Heart left ventricle (tissue), 16 donors: ENCODE measurements around the gene ABCA12. TPM values are rescaled to one million over a fixed set of nuclear protein-coding genes. Genes with fewer than 3 reads are reported as not detected.

Experiments
- ATAC-seq, 4 donors: fragments of 200-7000 bp; cut with Tn5 transposase; one replicate each; pipeline ENCODE4 v1.9.1; 2020 to 2022; ENCODE audit warnings: moderate library complexity in 4 of 4, mild to moderate bottlenecking in 3 of 4, moderate number of reproducible peaks in 1 of 4
- DNase-seq, 5 donors: peaks; one replicate each; pipeline ENCODE4 v3.0.0-alpha.2; 2020
- H3K27ac ChIP-seq, 12 donors: fragments of 200-600 bp; sonication (generic) in 4 of 12; one replicate each; pipeline versions ENCODE4 v1.5.0 to v1.8.0; 2016 to 2022; ENCODE audit warnings: mild to moderate bottlenecking in 2 of 12
- H3K27me3 ChIP-seq, 9 donors: fragments of 200-600 bp; sonication (generic) in 2 of 9; one replicate each; pipeline versions ENCODE4 v1.5.1 to v1.8.0; 2016 to 2022; ENCODE audit warnings: mild to moderate bottlenecking in 3 of 9
- H3K36me3 ChIP-seq, 9 donors: fragments of 200-600 bp; sonication (generic) in 2 of 9; one replicate each; pipeline versions ENCODE4 v1.5.0 to v1.8.0; 2018 to 2022; ENCODE audit warnings: mild to moderate bottlenecking in 2 of 9
- H3K4me1 ChIP-seq, 12 donors: fragments of 200-600 bp; sonication (generic) in 4 of 12; one replicate each; pipeline versions ENCODE4 v1.5.0 to v1.8.0; 2016 to 2022; ENCODE audit warnings: mild to moderate bottlenecking in 3 of 12
- H3K4me3 ChIP-seq, 12 donors: fragments of 200-600 bp; sonication (generic) in 4 of 12; one replicate each; pipeline versions ENCODE4 v1.5.0 to v1.8.0; 2017 to 2022; ENCODE audit warnings: mild to moderate bottlenecking in 9 of 12, moderate library complexity in 4 of 12
- H3K9me3 ChIP-seq, 12 donors: fragments of 200-600 bp; sonication (generic) in 4 of 12; one replicate each; pipeline versions ENCODE4 v1.5.0 to v1.8.0; 2016 to 2022; ENCODE audit warnings: mild to moderate bottlenecking in 1 of 12
- POLR2A ChIP-seq, 2 donors: fragments of 450-650 bp; IDR thresholded peaks; one replicate each; pipeline ENCODE4 v1.6.1; 2017; ENCODE audit warnings: antibody characterized with exemption in 2 of 2, mild to moderate bottlenecking in 2 of 2, moderate library complexity in 2 of 2
- WGBS, 4 donors: extraction: QIAGEN DNeasy Blood & Tissue Kit in 2 of 4; methylation state at CpG; one replicate each; pipeline versions ENCODE4 v1.1.5 to v1.1.7; 2013 to 2018; 5-methylcytosine and 5-hydroxymethylcytosine counted together
- intact Hi-C, 10 donors: fragments of 100-400 bp; cut with DNase I; formaldehyde crosslinking; loops; one replicate each; pipeline versions ENCODE4 v1.11.1 to v1.14.2; 2022
- polyA plus RNA-seq, 2 donors: library from polyadenylated mRNA; stranded (reverse); fragments of 200-250 nt; gene quantifications; one replicate each; pipeline ENCODE4 v1.2.3, GENCODE V29; 2013
- total RNA-seq, 9 donors: library from RNA; depleted of rRNA in 2 of 9; stranded (reverse); fragments of >200 nt in 2 of 9; fragmentation: NEBNext Ultra II Directional in 3 of 9; extraction: Animal tissue kit (Norgen Biotek cat#: 25700) in 3 of 9; gene quantifications; one replicate each; pipeline versions ENCODE4 v1.1.0 to v1.2.4, GENCODE V29; 2016 to 2023
- TF ChIP-seq, protein P1 (sequence below), 12 donors: fragments of 200-600 bp; sonication (generic) in 4 of 12; IDR thresholded peaks; one replicate each; pipeline versions ENCODE4 v1.5.0 to v1.8.0; 2018 to 2022; ENCODE audit warnings: antibody characterized with exemption in 12 of 12, mild to moderate bottlenecking in 5 of 12
- donor health status: ischemic (EF 13 %, LVEDD 7.1; RV severe dilation, severe dysfunction).
- donor health status: healthy with polysubstance abuse.
- donor health status: DM: no; HTN: yes; CAD: no.
- donor health status: DM: no; HTN: no; CAD: no.
- donor health status: ischemic (EF 25% LVEDD 6.9; RV normal size, moderate dysfunction).
- donor health status: ischemic (EF 25% LVEDD 5.7; RV mildly dilated, moderate dysfunction).
- donor health status: healthy.
- donor health status: DM: yes; HTN: yes; CAD: no.
- donor health status: ischemic (EF 35%, LVEDD 5.7; RV mildly dilated, moderate dysfunction).
- donor health status: nonischemic (EF 11% LVEDD 7.7; RV severe dilation, severe dysfunction).
- donor health status: DM: yes; HTN: yes; CAD: no.
- donor health status: PGD.
- donor health status: ischemic (EF 29% LVEDD 5.4; RV normal size, mild dysfunction).
- donor health status: nonischemic (EF 23%, LVEDD 6.1; RV moderate dilation, normal function).

ABCA12 gene
- total and polyA plus RNA-seq, 11 donors = 0.02 TPM; not detected in 10

DNA sequence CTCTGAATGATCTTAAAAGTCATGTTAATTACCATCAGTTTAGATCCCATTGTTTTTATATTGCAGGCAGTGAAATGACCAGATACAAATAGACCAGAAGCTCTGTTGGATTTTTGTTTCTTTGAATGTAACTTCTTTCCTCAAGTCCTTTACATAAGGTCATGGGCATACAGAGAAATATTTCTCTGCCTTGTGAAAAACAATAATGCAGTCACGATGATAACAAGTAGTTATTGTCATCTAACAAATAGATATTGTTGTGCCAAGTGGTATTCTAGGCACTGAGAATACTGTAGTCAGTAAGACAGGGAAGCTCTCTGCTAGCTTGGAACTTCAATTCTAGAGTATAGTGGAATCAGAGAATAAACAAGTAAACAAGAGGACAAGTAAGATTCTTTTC, 234.2 kb downstream of the ABCA12 start:
- DNase-seq (no peak), ATAC-seq (no peak)
- Histone ChIP-seq H3K27me3 (no peaks in the 10 kb centered on the region), H3K4me1 (no peaks in the 10 kb centered on the region), H3K9me3 (no peaks in the 10 kb centered on the region), H3K27ac (no peak overlapping the region), H3K4me3 (no peak overlapping the region), H3K36me3 (no peaks in the 10 kb centered on the region)
- TF ChIP-seq, protein P1, sequence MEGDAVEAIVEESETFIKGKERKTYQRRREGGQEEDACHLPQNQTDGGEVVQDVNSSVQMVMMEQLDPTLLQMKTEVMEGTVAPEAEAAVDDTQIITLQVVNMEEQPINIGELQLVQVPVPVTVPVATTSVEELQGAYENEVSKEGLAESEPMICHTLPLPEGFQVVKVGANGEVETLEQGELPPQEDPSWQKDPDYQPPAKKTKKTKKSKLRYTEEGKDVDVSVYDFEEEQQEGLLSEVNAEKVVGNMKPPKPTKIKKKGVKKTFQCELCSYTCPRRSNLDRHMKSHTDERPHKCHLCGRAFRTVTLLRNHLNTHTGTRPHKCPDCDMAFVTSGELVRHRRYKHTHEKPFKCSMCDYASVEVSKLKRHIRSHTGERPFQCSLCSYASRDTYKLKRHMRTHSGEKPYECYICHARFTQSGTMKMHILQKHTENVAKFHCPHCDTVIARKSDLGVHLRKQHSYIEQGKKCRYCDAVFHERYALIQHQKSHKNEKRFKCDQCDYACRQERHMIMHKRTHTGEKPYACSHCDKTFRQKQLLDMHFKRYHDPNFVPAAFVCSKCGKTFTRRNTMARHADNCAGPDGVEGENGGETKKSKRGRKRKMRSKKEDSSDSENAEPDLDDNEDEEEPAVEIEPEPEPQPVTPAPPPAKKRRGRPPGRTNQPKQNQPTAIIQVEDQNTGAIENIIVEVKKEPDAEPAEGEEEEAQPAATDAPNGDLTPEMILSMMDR (IDR thresholded peaks at IDR 0.05) = no peak
- no peak for TF ChIP-seq POLR2A (IDR thresholded peaks at IDR 0.05)
- 76 to 83% (median 77%) methylated on average over 1 of the region's 1 CpG for WGBS, 4 donors
- intact Hi-C loops = no loop called here

DNA sequence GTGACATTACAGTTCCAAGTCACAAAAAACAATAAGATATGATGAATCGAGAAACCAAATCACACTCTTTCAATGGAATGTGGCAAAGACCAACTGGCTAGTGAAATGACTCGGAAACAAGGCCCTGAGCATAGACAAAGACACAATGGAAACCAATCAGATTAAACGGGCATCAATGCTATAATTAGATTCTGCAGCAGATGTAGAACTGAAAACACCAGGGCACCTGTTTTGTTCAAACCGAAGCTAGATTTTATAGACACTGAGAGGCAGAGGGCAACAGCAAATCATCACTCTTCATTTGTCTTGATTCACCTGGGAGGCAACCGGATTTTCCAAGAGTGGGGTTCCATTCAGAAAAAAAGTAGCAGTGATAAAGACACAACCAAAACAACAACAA, 236.1 kb downstream of the ABCA12 start:
- Histone ChIP-seq H3K4me3 (no peak overlapping the region), H3K36me3 (no peaks in the 10 kb centered on the region), H3K27me3 (no peaks in the 10 kb centered on the region), H3K27ac (no peak overlapping the region), H3K4me1 (no peaks in the 10 kb centered on the region), H3K9me3 (no peaks in the 10 kb centered on the region)
- no peak for ATAC-seq
- TF ChIP-seq, protein P1 (IDR thresholded peaks at IDR 0.05) = no peak
- TF ChIP-seq POLR2A (IDR thresholded peaks at IDR 0.05) = no peak
- no peak for DNase-seq
- intact Hi-C loops = no loop called here
- WGBS, 4 donors = 80 to 81% (median 80%) methylated on average over 5 of the region's 5 CpGs

DNA sequence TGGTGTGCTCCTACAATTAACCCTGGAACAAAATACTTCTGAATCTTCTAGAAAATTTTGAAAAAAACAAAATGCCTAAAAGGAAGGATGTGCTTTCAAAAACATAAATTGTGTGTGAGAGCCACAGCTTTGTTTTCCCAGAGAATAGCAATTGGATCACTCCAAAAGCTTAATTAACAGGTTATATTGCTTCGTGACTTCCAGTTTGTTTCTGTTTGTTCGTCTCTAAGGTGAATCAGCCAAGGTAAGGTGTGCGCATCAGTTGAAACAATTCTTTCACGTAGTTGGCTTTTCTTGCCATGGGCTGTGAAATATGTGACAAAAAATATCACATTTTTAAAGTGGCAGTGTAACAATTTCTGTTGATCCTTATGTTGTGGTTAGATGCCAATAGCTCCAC, 238.7 kb downstream of the ABCA12 start:
- TF ChIP-seq, protein P1 (IDR thresholded peaks at IDR 0.05) = no peak
- no peak for TF ChIP-seq POLR2A (IDR thresholded peaks at IDR 0.05)
- intact Hi-C loops = no loop called here
- ATAC-seq (no peak), DNase-seq (no peak)
- peaks cover 0 to 4% (median 0%) of the 10 kb centered on the region in 12 donors for H3K9me3 ChIP-seq
- H3K27ac ChIP-seq = no peak overlapping the region
- H3K36me3 ChIP-seq = no peaks in the 10 kb centered on the region
- H3K4me1 ChIP-seq = peaks cover 0 to 4% (median 0%) of the 10 kb centered on the region in 12 donors
- no peaks in the 10 kb centered on the region for H3K27me3 ChIP-seq
- 83 to 93% (median 90%) methylated on average over 4 of the region's 4 CpGs for WGBS, 4 donors
- H3K4me3 ChIP-seq = no peak overlapping the region

DNA sequence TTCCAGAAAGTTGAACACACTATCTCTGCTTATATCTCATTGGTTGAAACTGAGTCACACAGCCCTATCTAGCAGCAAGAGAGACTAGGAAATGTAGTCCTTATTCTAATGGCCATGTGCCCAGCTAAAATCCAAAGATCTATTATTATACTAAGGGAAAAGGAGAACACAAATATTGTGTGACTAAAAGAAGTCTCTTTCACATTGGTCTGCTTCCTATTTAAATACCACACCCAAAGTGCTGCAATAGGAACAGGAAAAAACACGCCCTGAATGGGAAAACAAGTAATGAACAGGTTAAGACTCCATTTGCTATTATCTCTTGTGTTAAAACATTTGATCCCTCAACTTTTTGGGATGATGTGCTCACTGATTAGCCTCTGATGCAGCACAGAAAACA, 242.2 kb downstream of the ABCA12 start:
- H3K27ac ChIP-seq = no peak overlapping the region
- H3K27me3 ChIP-seq = no peaks in the 10 kb centered on the region
- no peak for TF ChIP-seq POLR2A (IDR thresholded peaks at IDR 0.05)
- TF ChIP-seq, protein P1 (IDR thresholded peaks at IDR 0.05) = no peak
- peaks cover 0 to 4% (median 0%) of the 10 kb centered on the region in 12 donors for H3K4me1 ChIP-seq
- WGBS, 4 donors = 74 to 87% (median 80%) methylated on average over 1 of the region's 1 CpG
- ATAC-seq (peak in 1 of 4 donors; percentile 18), DNase-seq (no peak)
- intact Hi-C loops = no loop called here
- H3K4me3 ChIP-seq = no peak overlapping the region
- no peaks in the 10 kb centered on the region for H3K36me3 ChIP-seq
- H3K9me3 ChIP-seq = peaks cover 0 to 4% (median 0%) of the 10 kb centered on the region in 12 donors
